GM12801 (cell line): ENCODE data around the gene COX10.

Experiments used
- CTCF ChIP-seq: IDR thresholded peaks from one replicate; pipeline ENCODE4 v1.5.1; 2011; ENCODE audit warnings: control low read depth; ENCODE audit not compliant: insufficient read length; ENCODE audit errors: extremely low read depth

The COX10 gene

GRCh38 chr17:14124854-14125253, 55.5 kb downstream of the COX10 start:
- TF ChIP-seq CTCF = no peak

GRCh38 chr17:14125518-14126137, 56.3 kb downstream of the COX10 start:
- no peak for TF ChIP-seq CTCF

- no peak for TF ChIP-seq CTCF
Observed at GRCh38 chr17:14133104-14133503, 63.8 kb downstream of the COX10 start.

- TF ChIP-seq CTCF = no peak
Observed at GRCh38 chr17:14134456-14134855, 65.2 kb downstream of the COX10 start.

- TF ChIP-seq CTCF = no peak
Observed at GRCh38 chr17:14135906-14136590, 66.7 kb downstream of the COX10 start.

GRCh38 chr17:14138649-14139048, 69.3 kb downstream of the COX10 start:
- no peak for TF ChIP-seq CTCF

- no peak for TF ChIP-seq CTCF
Observed at GRCh38 chr17:14143688-14144087, 74.4 kb downstream of the COX10 start.
